BJ (cell line): ENCODE measurements around the gene RC3H2. TPM values are rescaled to one million over a fixed set of nuclear protein-coding genes. Genes with fewer than 3 reads are reported as not detected.

Experiments
- CTCF ChIA-PET: fragments of 350-600 bp; formaldehyde crosslinking; extraction: SDS; loops from one replicate; lab custom pipeline; 2021; ENCODE audit warnings: antibody characterized with exemption, inconsistent platforms; lab: Yijun Ruan, JAX
- POLR2A ChIA-PET: fragments of 300-600 bp; sonication (Branson Sonifier 250); formaldehyde crosslinking; extraction: SDS; loops from one replicate; lab custom pipeline; 2021; ENCODE audit warnings: antibody characterized with exemption; lab: Charles Lee
- DNase-seq: peaks from one replicate; pipeline ENCODE4 v3.0.0-alpha.2; 2011; ENCODE audit warnings: low read depth
- H3K27me3 ChIP-seq: 2 replicates; pipeline ENCODE4 v1.6.0; 2011; ENCODE audit warnings: low read length; ENCODE audit not compliant: control insufficient read depth, insufficient read depth
- H3K36me3 ChIP-seq: 2 replicates; pipeline ENCODE4 v1.5.1; 2011; ENCODE audit warnings: low read length; ENCODE audit not compliant: control insufficient read depth, insufficient read depth
- H3K4me3 ChIP-seq: 2 replicates; pipeline ENCODE4 v1.5.1; 2011; ENCODE audit warnings: low read depth, mild to moderate bottlenecking, control low read depth, low read length
- polyA plus RNA-seq: library from polyadenylated mRNA; depleted of rRNA; stranded (reverse); fragments of >200 nt; gene quantifications from 2 replicates; pipeline ENCODE4 v1.2.3, GENCODE V29; 2011
- TF ChIP-seq, protein P1 (sequence below): IDR thresholded peaks from 2 replicates; pipeline ENCODE4 v1.5.1; 2011; ENCODE audit warnings: low read depth, mild to moderate bottlenecking, control low read depth, inconsistent platforms, low read length, moderate library complexity; ENCODE audit not compliant: insufficient read depth

The RC3H2 gene
- polyA plus RNA-seq, 1 experiment = 35.3 TPM

DNA sequence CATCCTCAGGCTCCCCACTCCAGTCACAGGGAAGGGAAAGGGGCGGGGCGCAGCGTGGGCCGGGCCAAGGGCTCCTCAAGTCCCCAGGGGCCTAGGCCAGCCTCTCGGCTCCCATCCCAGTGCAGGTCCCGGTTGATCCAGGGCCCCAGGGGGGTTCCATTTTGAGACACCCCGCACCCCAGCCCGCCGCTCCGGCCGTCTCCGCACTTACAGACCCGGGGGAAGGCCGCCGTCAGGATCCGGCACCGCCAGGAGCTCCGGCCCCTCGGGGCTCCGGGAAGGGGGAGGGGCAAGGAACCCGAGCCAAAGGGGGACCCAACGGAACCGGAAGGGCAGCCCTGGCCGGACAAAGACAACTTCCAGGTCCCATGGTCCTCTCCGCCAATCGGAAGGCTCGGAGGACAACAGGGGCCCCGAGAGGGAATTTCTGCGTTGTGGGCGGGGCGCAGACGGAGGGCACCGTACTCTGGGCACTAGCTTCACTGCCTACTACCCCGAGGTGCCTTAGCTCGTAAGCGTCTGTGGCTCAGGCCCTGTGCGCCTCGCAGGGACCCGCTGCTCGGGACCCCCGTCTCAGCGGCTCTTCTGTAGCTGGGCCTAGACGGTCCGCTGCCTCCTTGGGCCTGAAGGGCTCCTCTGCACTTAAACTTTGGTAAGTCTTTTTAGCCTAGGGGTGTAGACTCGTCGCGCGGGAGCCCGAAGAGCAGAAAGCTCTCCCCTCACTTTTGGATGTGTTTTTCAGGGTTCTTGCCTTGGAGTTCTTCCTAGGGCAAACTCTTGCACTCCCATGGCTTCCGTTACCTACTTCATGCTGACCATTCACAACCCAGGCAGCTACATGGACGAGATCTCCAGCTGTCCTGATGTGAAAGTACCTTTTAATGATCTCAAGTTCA, 26.3 kb upstream of the RC3H2 start, which contains the start of gene ZBTB26:
TSS of gene ZBTB26 (minus strand) at position 287 of the 896 bp plus-strand sequence. CDS start 11,578 bp downstream, outside the sequence.
- TF ChIP-seq, protein P1, sequence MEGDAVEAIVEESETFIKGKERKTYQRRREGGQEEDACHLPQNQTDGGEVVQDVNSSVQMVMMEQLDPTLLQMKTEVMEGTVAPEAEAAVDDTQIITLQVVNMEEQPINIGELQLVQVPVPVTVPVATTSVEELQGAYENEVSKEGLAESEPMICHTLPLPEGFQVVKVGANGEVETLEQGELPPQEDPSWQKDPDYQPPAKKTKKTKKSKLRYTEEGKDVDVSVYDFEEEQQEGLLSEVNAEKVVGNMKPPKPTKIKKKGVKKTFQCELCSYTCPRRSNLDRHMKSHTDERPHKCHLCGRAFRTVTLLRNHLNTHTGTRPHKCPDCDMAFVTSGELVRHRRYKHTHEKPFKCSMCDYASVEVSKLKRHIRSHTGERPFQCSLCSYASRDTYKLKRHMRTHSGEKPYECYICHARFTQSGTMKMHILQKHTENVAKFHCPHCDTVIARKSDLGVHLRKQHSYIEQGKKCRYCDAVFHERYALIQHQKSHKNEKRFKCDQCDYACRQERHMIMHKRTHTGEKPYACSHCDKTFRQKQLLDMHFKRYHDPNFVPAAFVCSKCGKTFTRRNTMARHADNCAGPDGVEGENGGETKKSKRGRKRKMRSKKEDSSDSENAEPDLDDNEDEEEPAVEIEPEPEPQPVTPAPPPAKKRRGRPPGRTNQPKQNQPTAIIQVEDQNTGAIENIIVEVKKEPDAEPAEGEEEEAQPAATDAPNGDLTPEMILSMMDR = no peak
- CTCF ChIA-PET = no interaction called here
- peak within 1 kb of the TSS; percentile 76 for H3K4me3 ChIP-seq
- H3K27me3 ChIP-seq = no peaks in the 10 kb centered on the region
- H3K36me3 ChIP-seq = peaks cover 2% of the 10 kb centered on the region
- POLR2A ChIA-PET = interaction anchor here (0.6 to 0.9 kb wide), 3 partner anchors 19 to 88 kb away, joined by 5 to 10 read pairs (median 6); no protein-coding TSS in a partner anchor
- peak; percentile 51 for DNase-seq

DNA sequence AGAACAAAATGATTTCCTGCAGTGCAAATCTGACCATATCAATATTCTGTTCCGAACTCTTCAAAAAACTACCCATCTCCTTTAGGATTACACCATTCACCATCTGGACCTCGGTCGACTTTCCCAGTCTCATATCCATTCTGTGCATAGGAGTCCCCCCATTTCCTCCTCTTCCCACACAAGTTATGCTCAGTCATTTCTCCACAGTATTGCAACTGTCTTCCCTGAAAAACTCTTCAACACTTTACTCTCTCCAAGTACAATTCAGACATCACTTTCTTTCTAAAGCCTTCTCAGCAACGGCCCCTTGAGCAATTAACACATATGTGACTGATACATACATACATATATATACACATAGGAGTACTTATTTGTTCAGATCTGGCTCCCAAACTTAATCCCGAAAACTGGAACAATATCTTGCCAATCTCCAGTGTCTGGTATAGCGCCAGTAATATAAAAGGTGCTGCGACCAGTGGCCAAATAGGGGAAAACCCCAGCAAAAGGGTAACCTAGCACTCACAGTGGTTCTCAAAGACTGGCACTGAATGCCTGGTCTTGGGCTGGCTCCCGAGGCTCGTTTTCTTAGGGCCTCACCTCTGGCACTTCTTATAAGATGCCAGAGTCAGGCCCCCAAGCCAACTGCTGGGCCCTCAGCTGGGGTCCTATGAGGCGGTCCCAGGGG, 25.5 kb upstream of the RC3H2 start:
- Histone ChIP-seq H3K36me3 (no peaks in the 10 kb centered on the region), H3K27me3 (no peaks in the 10 kb centered on the region), H3K4me3 (peak overlapping the region; percentile 76)
- ChIA-PET POLR2A (interaction anchor here (0.6 to 0.9 kb wide), 3 partner anchors 18 to 548 kb away, joined by 4 to 16 read pairs (median 5); no protein-coding TSS in a partner anchor), CTCF (interaction anchor here (0.7 kb wide), 1 partner anchor 1270 kb away, joined by 3 read pairs; no protein-coding TSS in a partner anchor)
- DNase-seq = no peak
- TF ChIP-seq, protein P1 = no peak

DNA sequence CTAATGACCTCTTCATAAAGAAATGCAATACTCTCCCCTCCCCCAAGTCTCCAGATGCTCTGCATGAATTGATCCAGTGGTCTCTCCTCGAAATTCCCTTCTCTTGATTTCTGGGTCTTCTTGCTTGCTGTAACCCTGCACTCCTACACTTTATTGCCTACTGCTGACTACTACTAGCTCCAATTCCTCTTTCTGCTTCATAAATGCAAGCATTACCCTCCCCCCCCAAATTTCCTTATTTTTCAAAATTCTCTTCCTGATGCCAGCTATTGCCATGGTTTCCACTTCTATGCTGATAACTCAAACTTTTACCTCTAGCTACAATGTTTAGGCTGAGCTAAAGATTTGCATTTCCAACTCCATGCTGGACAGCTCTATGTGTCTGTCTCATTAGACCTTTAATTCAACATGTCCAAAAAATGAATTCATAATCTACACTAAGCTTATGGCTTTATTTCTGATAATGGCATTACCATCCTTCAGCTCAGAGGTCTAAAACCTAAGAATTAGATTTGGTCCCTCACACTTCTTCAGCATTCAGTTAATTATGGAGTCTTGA, 24.7 kb upstream of the RC3H2 start:
- TF ChIP-seq, protein P1 = no peak
- Histone ChIP-seq H3K27me3 (no peaks in the 10 kb centered on the region), H3K36me3 (no peaks in the 10 kb centered on the region), H3K4me3 (no peak overlapping the region)
- DNase-seq = no peak
- POLR2A ChIA-PET = interaction anchor here (0.6 to 0.7 kb wide), 2 partner anchors 106 to 548 kb away, joined by 4 to 16 read pairs; no protein-coding TSS in a partner anchor
- CTCF ChIA-PET = interaction anchor here (0.7 kb wide), 1 partner anchor 1269 kb away, joined by 3 read pairs; no protein-coding TSS in a partner anchor

DNA sequence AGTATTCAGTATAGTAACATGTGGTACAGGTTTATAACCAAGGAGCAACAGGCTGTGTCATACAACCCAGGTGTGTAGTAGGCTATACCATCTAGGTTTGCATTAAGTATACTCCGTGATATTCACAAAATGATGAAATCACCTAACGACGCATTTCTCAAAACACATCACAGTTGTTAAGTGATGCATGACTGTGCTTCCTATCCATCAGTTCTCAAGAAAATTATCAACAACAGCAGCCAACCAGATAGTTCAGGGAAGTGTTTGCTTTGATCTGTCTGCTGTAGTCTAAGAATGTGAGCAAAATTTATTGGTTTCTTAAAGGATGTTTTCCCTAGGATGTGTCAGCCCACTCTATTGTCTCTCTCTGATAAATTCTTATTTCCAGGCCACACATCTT, 18.8 kb upstream of the RC3H2 start:
- CTCF ChIA-PET = no interaction called here

More for the DNA sequence above, 18.8 kb upstream of the RC3H2 start:
- H3K27me3 ChIP-seq = no peaks in the 10 kb centered on the region
- H3K4me3 ChIP-seq = no peak overlapping the region
- H3K36me3 ChIP-seq = peaks cover 2% of the 10 kb centered on the region; the same call in 1 of the 2 replicates
- no peak for DNase-seq
- POLR2A ChIA-PET = no interaction called here
- TF ChIP-seq, protein P1 = no peak
